ENCODE data around the gene AQR. TPM values are rescaled to one million over a fixed set of nuclear protein-coding genes. Genes with fewer than 3 reads are reported as not detected.
"Not testable (repeated sequence)": the region's sequence is repeated elsewhere in the genome, so short reads cannot be mapped to it uniquely, and the experiment has no call there.

The AQR gene
- total RNA-seq, 1 experiment from 2014 or later = 30.7 TPM

DNA sequence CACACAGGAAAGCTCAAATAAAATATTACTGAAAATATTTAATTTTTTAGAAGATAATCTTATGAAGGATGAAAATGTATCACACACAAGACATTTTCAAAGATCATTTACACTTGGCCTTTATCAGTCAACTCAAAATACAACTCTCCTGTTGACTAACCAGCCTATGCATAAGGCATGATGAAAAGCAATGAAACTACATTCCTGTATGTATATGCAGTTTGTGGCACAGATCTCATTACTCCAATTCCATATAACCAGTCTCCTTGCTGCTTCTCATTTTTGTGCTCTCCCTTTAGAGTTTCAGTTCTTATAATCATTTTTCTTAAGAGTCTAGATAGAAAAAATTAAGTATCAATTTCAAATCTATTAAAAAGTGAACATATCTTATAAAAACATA, 25.8 kb downstream of the AQR start:
- TF ChIP-seq EZH2 (IDR thresholded peaks at IDR 0.05) = no peak
- no peak for TF ChIP-seq SIN3A (IDR thresholded peaks at IDR 0.05; ENCODE audit: low read depth)
- TF ChIP-seq EZH2phosphoT487 (IDR thresholded peaks at IDR 0.05; ENCODE audit: borderline replicate concordance) = no peak
- no peak for TF ChIP-seq ATF3 (IDR thresholded peaks at IDR 0.05)
- Histone ChIP-seq H2AFZ (ENCODE audit: low read depth, low read length, poor library complexity, severe bottlenecking) (no peak overlapping the region), H3K79me2 (ENCODE audit: insufficient read depth, low read length) (0 out of 2 replicates have a peak, but pooled peaks cover 4% of the 10 kb centered on the region), H3K4me2 (ENCODE audit: low read length) (no peak overlapping the region), H3K27ac (ENCODE audit: low read depth, low read length) (no peak overlapping the region), H3K4me1 (ENCODE audit: control insufficient read depth in 1 of 2, insufficient read depth in 2 of 2, low read length in 2 of 2) (no peaks in the 10 kb centered on the region), H3K27me3 (ENCODE audit: insufficient read depth, low read length) (no peaks in the 10 kb centered on the region), H3K9me3 (ENCODE audit: control insufficient read depth in 1 of 2, insufficient read depth in 1 of 2, low read depth in 1 of 2, low read length in 2 of 2) (no peaks in the 10 kb centered on the region), H3K4me3 (replicated peaks in 1 of 2; ENCODE audit: low read depth in 1 of 2, low read length in 2 of 2) (no peak overlapping the region), H4K20me1 (ENCODE audit: insufficient read depth) (no peaks in the 10 kb centered on the region), H3K36me3 (ENCODE audit: control insufficient read depth in 1 of 2, insufficient read depth in 2 of 2, low read length in 2 of 2) (peaks cover 9 to 31% of the 10 kb centered on the region in 2 experiments; a peak in 3 of 4 replicates), H3K9me2 (ENCODE audit: insufficient read depth) (no peaks in the 10 kb centered on the region), H3K9ac (ENCODE audit: low read length) (no peak overlapping the region)
- ATAC-seq (no peak), DNase-seq (ENCODE audit: low read depth, low spot score) (no peak)
- RAD21 ChIA-PET (ENCODE audit: low non-redundant PET in 1 of 2, low total read pairs in 2 of 2, uncharacterized antibody in 2 of 2, unreplicated experiment in 2 of 2) = no interaction called here
- POLR2A ChIA-PET = no interaction called here
- no TSS peak for BruUV-seq (replicated peaks)
- CTCF ChIA-PET = no interaction called here
- intact Hi-C loops (cut with micrococcal nuclease) = loop anchor here (2.0 kb wide), 1 partner anchor 19 kb away; no protein-coding TSS in a partner anchor

GRCh38 chr15:34943264-34943663, 26.3 kb downstream of the AQR start:
- POLR2A ChIA-PET; H3K9me3 ChIP-seq (ENCODE audit: control insufficient read depth in 1 of 2, insufficient read depth in 1 of 2, low read depth in 1 of 2, low read length in 2 of 2); H3K4me3 ChIP-seq (replicated peaks in 1 of 2; ENCODE audit: low read depth in 1 of 2, low read length in 2 of 2); H2AFZ ChIP-seq (ENCODE audit: low read depth, low read length, poor library complexity, severe bottlenecking); H3K4me2 ChIP-seq (ENCODE audit: low read length); CTCF ChIA-PET; intact Hi-C loops (cut with micrococcal nuclease); H4K20me1 ChIP-seq (ENCODE audit: insufficient read depth); H3K27me3 ChIP-seq (ENCODE audit: insufficient read depth, low read length); DNase-seq (ENCODE audit: low read depth, low spot score); H3K9me2 ChIP-seq (ENCODE audit: insufficient read depth); H3K9ac ChIP-seq (ENCODE audit: low read length); ATAC-seq; H3K27ac ChIP-seq (ENCODE audit: low read depth, low read length); BruUV-seq (replicated peaks); H3K4me1 ChIP-seq (ENCODE audit: control insufficient read depth in 1 of 2, insufficient read depth in 2 of 2, low read length in 2 of 2); H3K79me2 ChIP-seq (ENCODE audit: insufficient read depth, low read length); RAD21 ChIA-PET (ENCODE audit: low non-redundant PET in 1 of 2, low total read pairs in 2 of 2, uncharacterized antibody in 2 of 2, unreplicated experiment in 2 of 2): not testable (repeated sequence)
- H3K36me3 ChIP-seq (ENCODE audit: control insufficient read depth in 1 of 2, insufficient read depth in 2 of 2, low read length in 2 of 2) = peaks cover 13 to 34% of the 10 kb centered on the region in 2 experiments; a peak in 3 of 4 replicates
